Measurements from ENCODE around the gene SH3PXD2A.

GRCh38 chr10:103690281-103690680, 165.1 kb downstream of the SH3PXD2A start:
- TF ChIP-seq CTCF (IDR thresholded peaks at IDR 0.05) (no peak), POLR2A (IDR thresholded peaks at IDR 0.05) (no peak)
